GM18858 (cell line): ENCODE results near the gene PAPPA2.

Experiments
- ATAC-seq: cut with Tn5 transposase; IDR thresholded peaks from one replicate; pipeline ENCODE4 v1.9.1; 2021; ENCODE audit not compliant: unreplicated experiment

PAPPA2 gene

DNA sequence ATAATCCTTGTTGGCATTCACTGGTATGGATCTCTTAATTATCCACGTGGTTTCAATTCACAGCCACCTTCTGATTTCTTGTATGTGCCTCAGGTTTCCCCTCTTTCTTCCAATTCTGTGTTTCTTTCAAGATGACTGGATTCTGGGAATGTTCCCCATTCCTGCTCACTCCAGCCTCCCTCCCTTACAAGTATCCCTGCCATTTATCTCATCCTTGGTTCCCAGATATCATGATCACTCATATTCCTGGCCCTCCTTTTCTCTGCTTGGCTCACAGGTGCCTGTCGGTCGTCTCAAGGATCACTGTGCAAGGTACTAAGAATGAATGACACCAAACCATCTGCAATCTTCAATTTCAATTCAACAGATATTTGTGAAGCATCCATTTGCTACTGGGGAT is 422.4 kb downstream of the PAPPA2 start:
- no peak for ATAC-seq

DNA sequence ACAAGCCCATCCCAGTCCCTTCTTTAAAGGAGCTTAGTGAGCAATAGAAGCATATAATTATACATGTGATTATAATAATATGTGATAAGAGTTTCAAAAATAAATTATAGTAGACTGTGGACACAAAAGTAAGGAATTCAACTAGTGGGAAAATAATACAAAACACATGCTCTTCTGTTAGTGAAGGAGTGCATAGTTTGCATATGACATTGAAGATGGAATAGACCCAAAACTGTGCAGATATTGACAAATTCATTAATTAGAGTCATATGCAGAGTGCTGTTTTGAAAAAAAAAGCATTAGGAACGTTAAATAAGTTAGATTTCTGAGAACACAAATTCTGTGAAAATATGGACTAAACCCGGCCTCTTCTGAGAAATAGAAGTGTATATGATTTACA is 422.8 kb downstream of the PAPPA2 start:
- ATAC-seq: no peak

DNA sequence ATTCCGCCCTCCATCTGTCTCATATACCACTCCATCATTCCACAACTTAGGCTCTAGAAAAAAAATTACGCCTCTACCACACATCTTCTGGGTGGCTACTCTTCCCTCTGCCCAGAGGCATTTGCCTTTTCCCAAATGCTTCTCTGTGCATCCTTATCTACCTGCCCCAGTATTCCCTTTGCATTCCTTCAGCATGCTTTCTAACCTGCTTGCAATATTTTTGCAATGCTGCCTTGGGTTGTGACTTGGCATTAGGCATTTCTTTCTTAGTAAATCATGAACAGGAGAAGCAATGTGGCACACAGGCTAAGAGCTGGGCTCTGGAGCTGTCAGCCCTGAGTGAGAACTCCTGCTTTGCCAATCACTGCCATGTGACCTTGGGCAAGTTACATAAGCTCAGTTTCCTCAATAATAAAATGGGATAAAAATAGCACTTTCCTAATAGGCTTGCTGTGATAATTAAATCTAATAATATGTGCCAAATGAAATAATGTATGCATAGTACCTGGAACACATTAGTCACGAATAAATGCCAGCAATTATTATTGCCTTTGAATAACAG is 425.6 kb downstream of the PAPPA2 start:
- ATAC-seq: no peak

DNA sequence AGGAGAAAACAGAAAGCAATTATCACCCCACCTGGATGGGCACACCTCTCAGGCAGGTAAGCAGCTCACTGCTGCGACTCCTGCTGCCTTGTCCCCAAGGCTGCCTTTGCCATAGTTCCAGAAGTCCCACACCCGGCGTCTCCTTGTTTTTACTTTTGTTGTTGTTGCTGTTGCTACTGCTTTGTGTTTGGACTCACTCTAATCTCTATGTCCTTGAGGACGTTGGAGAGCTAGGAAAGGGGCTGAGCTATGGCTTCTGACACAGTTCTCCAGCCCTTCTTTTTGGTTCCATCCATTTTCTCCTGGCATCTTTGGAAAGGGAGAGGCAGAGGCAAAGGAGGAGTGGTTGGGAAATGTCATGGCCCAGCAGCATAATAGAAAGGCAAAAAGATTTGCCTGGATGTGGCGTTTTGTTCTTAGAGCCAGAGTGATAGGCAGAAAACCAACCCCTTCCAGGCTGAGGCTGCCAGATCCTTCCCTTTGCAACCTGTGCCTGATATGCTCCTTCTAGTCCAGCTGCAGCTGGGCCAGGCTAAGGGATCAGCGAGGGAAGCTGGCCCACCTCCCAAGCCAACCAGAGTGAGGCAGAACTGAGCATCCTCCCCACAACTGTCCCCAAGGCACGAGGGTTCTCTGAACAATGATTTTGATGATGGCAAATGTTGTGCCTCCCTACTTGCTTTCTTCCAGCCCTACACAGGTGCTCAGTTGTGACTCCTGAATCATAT is 430.8 kb downstream of the PAPPA2 start:
- no peak for ATAC-seq

DNA sequence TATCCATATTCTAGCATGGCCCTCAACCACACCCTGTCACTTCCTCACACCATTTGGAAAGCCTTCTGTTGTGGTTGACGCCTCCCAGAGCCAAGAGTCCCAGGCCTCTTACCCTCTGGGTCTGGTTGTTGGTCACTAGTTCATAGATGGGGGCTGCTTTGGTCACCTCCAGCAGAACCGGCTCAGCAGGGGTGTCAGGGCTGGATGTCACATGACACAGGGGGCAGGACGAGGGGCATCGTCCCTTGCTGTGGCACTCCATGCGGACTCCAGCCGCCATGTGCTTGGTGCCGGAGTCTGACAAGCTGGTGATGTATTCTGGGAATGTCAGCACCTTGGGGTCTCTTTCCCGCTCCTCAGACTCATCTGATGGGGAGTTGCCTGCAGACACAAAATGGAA is 431.5 kb downstream of the PAPPA2 start:
- no peak for ATAC-seq
